CD14-positive monocyte (primary cell): Measurements from ENCODE around the gene ENDOV. TPM values are rescaled to one million over a fixed set of nuclear protein-coding genes. Genes with fewer than 3 reads are reported as not detected.

Source experiments
- DNase-seq, 3 donors: peaks; one replicate each; pipeline ENCODE4 v3.0.0-alpha.2; 2011 to 2022
- H2AFZ ChIP-seq: 2 replicates; pipeline ENCODE4 v1.6.0; 2012; ENCODE audit warnings: mild to moderate bottlenecking, low read depth, low read length, inconsistent platforms; ENCODE audit not compliant: insufficient read depth, poor library complexity, severe bottlenecking
- H3K27ac ChIP-seq, 2 donors: 1 replicate in 1 of 2; 2 replicates in 1 of 2; pipeline ENCODE4 v1.5.1; 2012 to 2013; ENCODE audit warnings: low read length in 2 of 2, control low read depth in 1 of 2, inconsistent platforms in 1 of 2, low read depth in 1 of 2, mild to moderate bottlenecking in 1 of 2
- H3K27me3 ChIP-seq, 2 donors: one replicate each; pipeline versions ENCODE4 v1.6.0 to v1.6.1; 2011 to 2013; ENCODE audit warnings: low read length in 2 of 2; ENCODE audit not compliant: control insufficient read depth in 2 of 2, insufficient read depth in 2 of 2
- H3K36me3 ChIP-seq, 2 donors: replicated peaks in 1 of 2; 1 replicate in 1 of 2; 2 replicates in 1 of 2; pipeline versions ENCODE4 v1.5.1 to v1.6.1; 2012 to 2013; ENCODE audit warnings: low read length in 2 of 2, control low read depth in 1 of 2, inconsistent platforms in 1 of 2, mild to moderate bottlenecking in 1 of 2; ENCODE audit not compliant: insufficient read depth in 2 of 2, control insufficient read depth in 1 of 2
- H3K4me1 ChIP-seq, 2 donors: 1 replicate in 1 of 2; 2 replicates in 1 of 2; pipeline versions ENCODE4 v1.5.1 to v1.6.1; 2012 to 2013; ENCODE audit warnings: low read length in 2 of 2, control low read depth in 1 of 2, inconsistent platforms in 1 of 2, mild to moderate bottlenecking in 1 of 2, moderate library complexity in 1 of 2; ENCODE audit not compliant: insufficient read depth in 2 of 2, control insufficient read depth in 1 of 2
- H3K4me2 ChIP-seq: replicated peaks from 2 replicates; pipeline ENCODE3; 2012; ENCODE audit warnings: low read length, moderate library complexity, mild to moderate bottlenecking; ENCODE audit not compliant: poor library complexity, severe bottlenecking; ENCODE audit errors: extremely low read depth
- H3K4me3 ChIP-seq, 3 experiments: fragments of 200-600 bp in 1 of 3; sonication (generic) in 1 of 3; replicated peaks in 1 of 3; 1 replicate in 2 of 3; 2 replicates in 1 of 3; pipeline ENCODE4 v1.5.1; 2011 to 2013; ENCODE audit warnings: low read length in 3 of 3, mild to moderate bottlenecking in 3 of 3, control low read depth in 2 of 3, low read depth in 2 of 3, inconsistent platforms in 1 of 3, moderate library complexity in 1 of 3
- H3K79me2 ChIP-seq: 2 replicates; pipeline ENCODE4 v1.6.0; 2012; ENCODE audit warnings: mild to moderate bottlenecking, control low read depth, inconsistent platforms, low read length, moderate library complexity; ENCODE audit not compliant: insufficient read depth
- H3K9ac ChIP-seq: 2 replicates; pipeline ENCODE4 v1.6.0; 2017; ENCODE audit warnings: low read length, mild to moderate bottlenecking; ENCODE audit not compliant: insufficient read depth, poor library complexity, severe bottlenecking
- H3K9me3 ChIP-seq, 2 donors: replicated peaks in 1 of 2; 1 replicate in 1 of 2; 2 replicates in 1 of 2; pipeline versions ENCODE4 v1.5.1 to v1.6.1; 2012 to 2013; ENCODE audit warnings: low read length in 2 of 2, control low read depth in 1 of 2; ENCODE audit not compliant: control insufficient read depth in 1 of 2, insufficient read depth in 1 of 2
- H4K20me1 ChIP-seq: 2 replicates; pipeline ENCODE4 v1.6.0; 2012; ENCODE audit warnings: mild to moderate bottlenecking, low read length, control low read depth, moderate library complexity; ENCODE audit not compliant: insufficient read depth
- H3K27ac Mint-ChIP-seq, 7 donors: one replicate each; pipeline ENCODE4 v1.8.0; 2020; ENCODE audit warnings: mild to moderate bottlenecking in 7 of 7, mixed read lengths in 7 of 7, moderate library complexity in 6 of 7, inconsistent platforms in 2 of 7
- H3K27me3 Mint-ChIP-seq, 3 donors: one replicate each; pipeline ENCODE4 v1.8.0; 2021 to 2022; ENCODE audit warnings: low read depth in 3 of 3, mild to moderate bottlenecking in 3 of 3, mixed read lengths in 3 of 3, moderate library complexity in 3 of 3, inconsistent platforms in 1 of 3
- H3K36me3 Mint-ChIP-seq, 2 donors: one replicate each; pipeline ENCODE4 v1.8.0; 2020; ENCODE audit warnings: mixed read lengths in 2 of 2, inconsistent platforms in 1 of 2, mild to moderate bottlenecking in 1 of 2
- H3K4me1 Mint-ChIP-seq: one replicate; pipeline ENCODE4 v1.8.0; 2020; ENCODE audit warnings: mild to moderate bottlenecking, mixed read lengths
- H3K4me3 Mint-ChIP-seq, 2 donors: one replicate each; pipeline ENCODE4 v1.8.0; 2020; ENCODE audit warnings: mild to moderate bottlenecking in 2 of 2, mixed read lengths in 2 of 2, moderate library complexity in 1 of 2
- H3K9me3 Mint-ChIP-seq, 7 donors: one replicate each; pipeline ENCODE4 v1.8.0; 2020 to 2022; ENCODE audit warnings: mixed read lengths in 7 of 7, mild to moderate bottlenecking in 6 of 7, moderate library complexity in 6 of 7, inconsistent platforms in 2 of 7
- WGBS: methylation state at CpG from one replicate; pipeline ENCODE4 v1.1.5; 2013; ENCODE audit warnings: missing lambda C conversion rate; ENCODE audit not compliant: insufficient coverage; 5-methylcytosine and 5-hydroxymethylcytosine counted together
- intact Hi-C, 2 donors: fragments of 100-400 bp; cut with micrococcal nuclease; formaldehyde crosslinking; loops; one replicate each; pipeline versions ENCODE4 v1.15.0 to v1.15.1; 2023
- polyA plus RNA-seq, 3 donors: library from polyadenylated mRNA; depleted of rRNA in 1 of 3; unstranded in 2 of 3; stranded (reverse) in 1 of 3; fragments of 300-500 nt in 2 of 3; fragments of >200 nt in 1 of 3; fragmentation: Illumina TruSeq in 2 of 3; gene quantifications; 1 replicate in 2 of 3; 2 replicates in 1 of 3; pipeline ENCODE4 v1.2.3, GENCODE V29; 2012 to 2021
- TF ChIP-seq, protein P1 (sequence below): fragments of 200-600 bp; IDR thresholded peaks from one replicate; pipeline ENCODE4 v1.8.0; 2022; ENCODE audit warnings: antibody characterized with exemption, mild to moderate bottlenecking

The ENDOV gene
- polyA plus RNA-seq, 3 donors: 10.4 to 15.7 (median 13.3) TPM

DNA sequence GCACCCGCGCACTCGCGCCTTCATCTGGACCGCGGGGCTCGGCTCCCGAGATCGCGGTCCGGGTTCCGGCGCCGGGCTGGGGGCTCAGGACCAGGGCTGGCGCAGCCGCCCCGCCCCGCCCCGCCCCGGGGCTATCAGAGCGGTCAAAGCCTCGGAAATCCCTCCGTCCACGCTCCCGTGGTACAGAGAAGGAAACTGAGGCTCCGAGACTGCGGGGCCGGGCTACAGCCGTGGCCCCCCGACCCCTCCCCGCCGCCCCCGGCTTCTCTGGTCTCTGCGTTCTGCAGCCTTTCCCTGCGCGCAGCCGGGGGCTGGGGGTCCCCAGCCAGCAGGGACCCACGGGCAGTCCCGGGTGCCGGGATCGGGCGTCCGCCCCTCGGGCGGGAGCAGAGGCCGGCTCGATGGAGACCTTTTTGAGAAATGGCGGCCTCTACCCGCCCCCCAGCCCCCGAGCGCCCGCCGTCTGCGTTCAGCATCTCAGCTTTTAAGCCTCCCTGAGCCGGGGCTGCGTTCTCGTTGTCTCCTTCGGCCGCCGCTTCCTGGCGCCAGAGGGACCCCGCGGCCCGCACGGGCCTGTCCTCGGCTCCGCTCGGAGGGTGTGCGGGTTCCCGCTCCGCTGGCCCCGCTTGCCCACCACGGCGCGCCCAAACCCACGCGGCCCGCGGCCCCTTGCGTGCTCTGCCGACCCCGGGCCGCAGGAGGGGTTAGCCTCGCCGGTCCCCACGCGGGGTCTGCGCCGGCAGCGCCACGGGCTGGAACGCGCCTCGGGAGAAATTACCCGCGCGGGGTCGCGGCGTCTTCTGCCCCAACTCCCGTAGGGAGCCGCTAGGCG lies 62.9 kb downstream of the ENDOV start:
- Histone ChIP-seq H2AFZ (no peak overlapping the region), H3K79me2 (no peaks in the 10 kb centered on the region), H3K4me2 (no peak overlapping the region), H3K4me3 (no peak overlapping the region), H3K9me3 (peaks cover 0 to 19% of the 10 kb centered on the region in 2 donors), H3K36me3 (no peaks in the 10 kb centered on the region), H3K27me3 (peaks cover 37 to 83% of the 10 kb centered on the region in 2 donors), H3K9ac (no peak overlapping the region), H4K20me1 (no peaks in the 10 kb centered on the region), H3K27ac (no peak overlapping the region), H3K4me1 (peaks cover 0 to 19% of the 10 kb centered on the region in 2 donors)
- no peak for DNase-seq
- H3K4me3 Mint-ChIP-seq: no peak overlapping the region
- H3K27ac Mint-ChIP-seq: no peak overlapping the region
- H3K4me1 Mint-ChIP-seq: peaks cover 6% of the 10 kb centered on the region
- intact Hi-C loops: no loop called here
- TF ChIP-seq, protein P1, sequence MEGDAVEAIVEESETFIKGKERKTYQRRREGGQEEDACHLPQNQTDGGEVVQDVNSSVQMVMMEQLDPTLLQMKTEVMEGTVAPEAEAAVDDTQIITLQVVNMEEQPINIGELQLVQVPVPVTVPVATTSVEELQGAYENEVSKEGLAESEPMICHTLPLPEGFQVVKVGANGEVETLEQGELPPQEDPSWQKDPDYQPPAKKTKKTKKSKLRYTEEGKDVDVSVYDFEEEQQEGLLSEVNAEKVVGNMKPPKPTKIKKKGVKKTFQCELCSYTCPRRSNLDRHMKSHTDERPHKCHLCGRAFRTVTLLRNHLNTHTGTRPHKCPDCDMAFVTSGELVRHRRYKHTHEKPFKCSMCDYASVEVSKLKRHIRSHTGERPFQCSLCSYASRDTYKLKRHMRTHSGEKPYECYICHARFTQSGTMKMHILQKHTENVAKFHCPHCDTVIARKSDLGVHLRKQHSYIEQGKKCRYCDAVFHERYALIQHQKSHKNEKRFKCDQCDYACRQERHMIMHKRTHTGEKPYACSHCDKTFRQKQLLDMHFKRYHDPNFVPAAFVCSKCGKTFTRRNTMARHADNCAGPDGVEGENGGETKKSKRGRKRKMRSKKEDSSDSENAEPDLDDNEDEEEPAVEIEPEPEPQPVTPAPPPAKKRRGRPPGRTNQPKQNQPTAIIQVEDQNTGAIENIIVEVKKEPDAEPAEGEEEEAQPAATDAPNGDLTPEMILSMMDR: no peak
- H3K27me3 Mint-ChIP-seq: peaks cover 70 to 96% (median 73%) of the 10 kb centered on the region in 3 donors
- peaks cover 0 to 4% of the 10 kb centered on the region in 2 donors for H3K36me3 Mint-ChIP-seq
- 2% methylated on average over 103 of the region's 103 CpGs for WGBS
- peaks cover 0 to 11% (median 0%) of the 10 kb centered on the region in 7 donors for H3K9me3 Mint-ChIP-seq

DNA sequence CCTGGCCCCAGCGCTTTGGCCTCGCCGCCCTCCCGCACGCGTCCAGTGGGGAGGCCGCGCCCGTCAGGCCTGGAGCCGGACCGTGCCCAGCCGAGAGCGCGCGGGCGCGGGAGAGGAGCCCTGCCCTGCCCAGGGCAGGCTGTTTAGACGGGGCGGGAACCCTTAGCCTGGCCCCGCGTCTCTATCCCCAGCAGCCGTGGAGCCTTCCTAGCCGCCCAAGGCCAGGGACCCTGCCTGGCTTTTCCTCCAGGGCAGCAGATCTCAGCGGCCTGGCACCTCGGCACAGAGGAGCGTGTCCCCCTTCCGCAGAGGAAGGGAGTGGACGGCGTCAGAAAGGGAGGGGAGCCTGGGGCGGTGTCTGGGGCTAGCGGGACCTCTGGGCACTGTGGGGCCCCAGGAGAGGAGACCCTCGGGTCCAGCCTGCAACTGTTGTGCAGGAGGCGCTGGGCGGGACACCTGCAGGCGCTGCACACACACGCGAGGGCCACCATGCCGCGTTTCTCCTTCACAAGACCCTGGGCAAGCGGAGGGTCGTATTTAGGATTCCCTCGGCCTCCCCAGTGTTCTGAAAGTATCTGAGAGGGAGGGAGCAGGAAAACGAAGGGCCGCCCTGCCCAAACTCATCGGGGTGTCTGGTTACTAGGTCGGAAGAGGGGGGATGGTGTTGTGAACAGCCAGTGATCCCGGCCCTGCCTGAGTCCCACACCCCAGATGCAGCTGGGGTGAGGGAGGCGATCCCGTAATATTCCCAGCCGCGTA lies 63.7 kb downstream of the ENDOV start:
- no peak overlapping the region for H3K4me2 ChIP-seq
- H3K4me1 Mint-ChIP-seq: peaks cover 6% of the 10 kb centered on the region
- peaks cover 0 to 19% of the 10 kb centered on the region in 2 donors for H3K9me3 ChIP-seq
- no peak overlapping the region for H3K27ac ChIP-seq
- intact Hi-C loops: no loop called here
- no peaks in the 10 kb centered on the region for H3K79me2 ChIP-seq
- H3K4me3 Mint-ChIP-seq: peak overlapping the region in 1 of 2 donors; percentile 65
- 4% methylated on average over 41 of the region's 51 CpGs for WGBS
- H3K9me3 Mint-ChIP-seq: peaks cover 0 to 12% (median 0%) of the 10 kb centered on the region in 7 donors
- no peak for DNase-seq
- H2AFZ ChIP-seq: no peak overlapping the region
- H3K36me3 ChIP-seq: no peaks in the 10 kb centered on the region
- peaks cover 35 to 75% of the 10 kb centered on the region in 2 donors for H3K27me3 ChIP-seq
- H4K20me1 ChIP-seq: no peaks in the 10 kb centered on the region
- TF ChIP-seq, protein P1: no peak
- H3K36me3 Mint-ChIP-seq: peaks cover 0 to 4% of the 10 kb centered on the region in 2 donors
- no peak overlapping the region for H3K27ac Mint-ChIP-seq
- no peak overlapping the region for H3K4me3 ChIP-seq
- peaks cover 0 to 19% of the 10 kb centered on the region in 2 donors for H3K4me1 ChIP-seq
- no peak overlapping the region for H3K9ac ChIP-seq
- H3K27me3 Mint-ChIP-seq: peaks cover 68 to 91% (median 71%) of the 10 kb centered on the region in 3 donors
